ENCODE results near the gene RPE.

RPE gene

DNA sequence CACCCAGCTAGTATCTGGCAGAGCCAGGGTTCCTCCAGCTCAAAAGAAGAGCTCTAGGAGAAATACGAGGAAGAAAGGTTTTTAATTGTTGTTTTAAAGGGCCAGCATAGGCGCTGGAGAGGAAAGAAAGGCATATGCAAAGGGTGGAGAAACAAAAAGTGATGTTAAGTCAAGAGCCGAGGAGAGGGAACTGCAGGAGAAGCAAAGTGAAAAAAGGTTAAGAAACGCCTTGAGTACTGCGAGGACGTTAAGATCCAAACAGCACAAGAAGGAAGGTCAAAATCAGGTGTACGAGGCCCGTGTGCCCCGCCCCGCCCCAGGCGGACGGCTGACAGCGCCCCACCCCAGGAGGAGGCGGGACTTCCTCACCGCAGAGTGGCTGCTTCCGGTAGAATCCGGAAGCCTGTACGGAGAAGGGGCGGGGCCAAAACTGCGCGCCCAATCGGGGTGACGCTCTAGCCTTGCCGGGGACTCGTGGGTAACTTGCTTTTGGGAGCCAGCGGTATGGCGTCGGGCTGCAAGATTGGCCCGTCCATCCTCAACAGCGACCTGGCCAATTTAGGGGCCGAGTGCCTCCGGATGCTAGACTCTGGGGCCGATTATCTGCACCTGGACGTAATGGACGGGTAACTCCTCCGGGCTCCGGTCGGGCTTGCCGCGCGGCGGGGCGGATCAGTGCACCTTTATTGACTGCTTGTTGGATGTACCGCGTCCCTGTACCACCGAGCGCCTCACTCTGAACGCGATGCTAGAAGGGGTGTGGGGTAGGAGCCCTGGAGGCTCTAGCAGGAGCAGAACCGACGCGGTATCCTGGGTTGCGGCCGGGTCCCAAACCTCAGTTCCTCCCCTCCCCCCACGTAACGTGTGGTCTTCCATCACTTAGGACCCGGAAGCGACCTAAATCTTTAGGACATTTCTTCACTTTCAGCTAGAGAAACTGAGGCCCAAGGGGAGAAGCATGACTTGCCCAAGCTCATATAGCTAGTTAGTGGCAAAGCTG is at the start of gene RPE:
RPE (plus strand) TSS at position 481 of the 1,000 bp plus-strand sequence; CDS start at position 505, 24 bp downstream.
- FAIRE-seq (peak; percentile 98), DNase-seq (ENCODE audit: insufficient read length, low spot score) (peak; percentile 72)

DNA sequence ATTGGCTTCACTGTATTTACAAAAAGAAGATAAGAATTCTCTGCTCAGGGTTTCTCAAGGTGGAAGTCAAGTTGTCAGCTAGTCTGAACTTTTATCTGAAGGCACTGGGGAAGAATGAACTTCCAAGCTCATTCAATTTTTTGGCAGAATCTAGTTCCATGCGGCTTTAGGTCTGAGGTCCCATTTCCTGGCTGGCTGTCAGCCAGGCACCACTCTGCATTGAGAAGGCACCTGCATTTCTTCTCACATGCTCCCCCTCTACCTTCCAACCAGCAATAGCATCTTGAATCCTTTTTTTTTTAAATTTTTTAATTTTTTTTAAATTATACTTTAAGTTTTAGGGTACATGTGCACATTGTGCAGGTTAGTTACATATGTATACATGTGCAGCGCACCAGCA is 46.2 kb upstream of the RPE start:
- no peak for FAIRE-seq
- DNase-seq (ENCODE audit: insufficient read length, low spot score) = no peak

DNA sequence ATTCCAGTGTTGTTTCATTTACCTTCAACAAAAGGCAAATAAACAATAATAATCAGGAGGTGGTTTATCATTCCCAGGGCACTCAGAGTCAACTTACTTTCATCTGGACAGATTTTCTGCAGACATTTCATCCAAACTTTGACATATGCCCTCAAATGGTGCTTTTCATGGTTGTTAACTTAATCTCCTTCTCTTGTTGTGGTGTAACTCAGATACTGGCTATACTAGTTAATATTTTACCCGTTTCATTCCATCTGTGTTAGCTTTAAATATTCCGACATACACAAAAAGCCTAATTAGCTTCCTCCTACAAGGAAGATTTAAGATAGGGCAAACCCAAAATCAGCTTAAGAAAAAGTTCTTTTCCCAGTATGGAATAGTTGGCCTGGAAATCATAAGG is 44.4 kb upstream of the RPE start:
- FAIRE-seq = no peak

DNA sequence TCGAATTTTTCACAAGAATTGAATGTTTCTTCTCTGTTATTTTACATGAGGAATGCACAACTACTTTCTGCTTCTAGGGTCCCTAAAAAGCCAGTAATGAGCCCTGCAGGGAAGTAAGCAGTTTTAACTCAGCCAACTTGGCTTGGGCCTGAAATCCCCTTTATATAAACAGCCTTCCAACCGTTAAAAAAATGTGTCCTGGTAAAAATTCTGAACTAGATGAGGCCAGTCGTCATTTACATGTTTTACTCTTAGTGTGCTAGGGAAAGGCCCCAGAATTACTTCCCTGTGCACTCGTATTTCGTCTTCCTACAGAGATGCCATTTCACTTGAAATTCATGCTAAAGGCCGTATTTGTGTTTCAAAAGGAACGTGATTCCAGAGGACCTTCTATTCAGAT is 42.4 kb upstream of the RPE start:
- DNase-seq (ENCODE audit: insufficient read length, low spot score) (no peak), FAIRE-seq (no peak)

More for the DNA sequence above, 44.4 kb upstream of the RPE start:
- DNase-seq (ENCODE audit: insufficient read length, low spot score) = no peak

DNA sequence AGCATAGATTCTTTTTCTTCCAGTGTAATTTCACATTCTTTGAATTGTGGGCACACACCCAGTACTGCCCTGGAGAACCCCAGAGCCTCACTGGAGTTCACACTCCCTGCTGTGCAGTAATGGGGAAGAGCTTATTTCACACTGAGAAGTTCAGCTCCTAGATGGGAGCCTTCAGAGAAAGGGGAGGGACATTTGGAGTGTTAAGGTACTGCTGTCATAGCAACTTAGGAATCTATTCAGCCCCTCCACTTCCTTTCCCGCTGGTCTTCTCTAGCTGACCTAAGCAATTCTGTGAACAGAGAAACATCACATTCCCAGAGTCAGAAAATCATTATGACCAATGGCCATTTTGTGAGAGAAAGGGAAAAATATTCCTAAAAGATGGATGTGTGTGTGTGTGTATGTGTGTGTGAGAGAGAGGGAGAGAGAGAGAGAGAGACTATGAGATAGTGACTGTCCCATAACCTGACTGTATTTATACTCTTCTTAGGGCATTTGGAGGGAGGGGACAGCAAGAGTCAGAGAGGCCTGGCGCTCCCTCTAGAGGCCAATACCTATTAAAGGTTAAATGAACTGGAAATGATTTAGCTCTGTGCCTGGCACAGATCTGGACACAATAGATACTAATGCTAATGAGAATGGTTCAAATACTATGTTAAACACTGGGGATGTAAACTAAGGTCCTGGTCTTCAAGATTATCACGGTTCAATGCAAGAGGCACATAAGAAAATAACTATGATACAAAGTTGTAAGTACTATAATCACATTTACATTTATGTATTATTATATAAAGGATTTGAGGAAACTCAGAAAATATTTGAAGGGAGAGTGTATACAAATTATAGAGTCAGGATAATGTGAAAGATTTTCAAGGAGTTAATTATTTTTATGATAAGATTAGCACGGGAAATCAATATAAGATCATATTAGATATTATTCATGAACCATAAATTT is 41.5 kb upstream of the RPE start:
- peak; percentile 21 for DNase-seq (ENCODE audit: insufficient read length, low spot score)
- peak; percentile 75 for FAIRE-seq

DNA sequence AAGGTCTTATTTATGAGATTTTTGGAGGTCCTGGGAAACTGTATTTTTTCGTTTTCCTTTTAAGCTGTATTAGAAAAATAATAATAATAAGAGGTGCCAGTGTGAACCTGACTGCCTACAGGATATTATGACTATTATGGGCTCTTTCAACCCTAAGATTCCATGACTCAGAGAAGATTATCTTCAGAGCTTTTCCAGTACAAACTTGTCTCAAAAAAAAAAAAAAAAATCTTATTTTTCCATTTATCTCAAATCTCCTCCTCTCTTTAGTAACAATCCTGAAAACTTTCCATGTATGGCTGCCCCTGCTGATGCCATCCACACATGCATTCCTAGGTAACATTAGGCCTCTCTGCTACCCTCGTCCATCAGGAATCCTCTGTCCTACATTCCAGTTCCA is 36.7 kb upstream of the RPE start:
- no peak for DNase-seq (ENCODE audit: insufficient read length, low spot score)
- no peak for FAIRE-seq

DNA sequence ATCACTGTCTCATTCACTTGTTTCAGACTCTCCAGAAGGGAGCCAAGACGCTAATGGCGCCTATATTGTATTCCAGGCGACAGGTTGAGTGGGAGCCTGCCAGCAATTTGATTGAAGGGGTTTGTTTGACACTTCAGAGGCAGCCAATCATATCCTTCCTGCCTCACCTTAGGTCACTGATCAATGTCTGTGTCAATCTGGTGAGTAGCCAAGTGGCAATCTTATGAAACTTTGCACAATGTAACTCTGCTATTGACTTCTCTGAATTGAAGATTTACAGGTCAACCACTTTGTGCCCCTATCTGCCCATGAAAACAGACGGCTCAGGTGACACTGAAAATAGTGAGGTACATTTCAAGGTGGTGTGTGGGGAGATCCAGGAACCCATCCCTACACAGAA is 32.7 kb upstream of the RPE start:
- FAIRE-seq (no peak), DNase-seq (ENCODE audit: insufficient read length, low spot score) (no peak)

DNA sequence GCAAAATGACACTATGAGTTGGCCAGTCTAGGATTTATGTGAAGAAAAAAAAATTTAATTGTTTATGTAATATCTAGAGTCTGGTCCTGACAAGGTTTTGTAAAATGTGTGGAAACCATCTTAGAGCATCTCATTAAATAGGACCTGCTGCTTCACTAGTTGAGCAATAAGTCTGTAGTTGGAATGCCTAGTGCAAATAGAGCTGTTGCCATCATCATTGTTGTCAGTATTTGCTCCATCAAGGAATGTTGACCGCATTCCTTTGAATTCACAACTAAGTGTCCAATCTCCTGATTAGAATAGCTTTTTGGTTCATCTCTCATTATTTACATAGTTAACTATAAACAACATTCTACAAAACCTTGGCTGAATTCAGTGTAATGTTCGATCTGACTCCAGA is 32.2 kb upstream of the RPE start:
- no peak for DNase-seq (ENCODE audit: insufficient read length, low spot score)
- no peak for FAIRE-seq

DNA sequence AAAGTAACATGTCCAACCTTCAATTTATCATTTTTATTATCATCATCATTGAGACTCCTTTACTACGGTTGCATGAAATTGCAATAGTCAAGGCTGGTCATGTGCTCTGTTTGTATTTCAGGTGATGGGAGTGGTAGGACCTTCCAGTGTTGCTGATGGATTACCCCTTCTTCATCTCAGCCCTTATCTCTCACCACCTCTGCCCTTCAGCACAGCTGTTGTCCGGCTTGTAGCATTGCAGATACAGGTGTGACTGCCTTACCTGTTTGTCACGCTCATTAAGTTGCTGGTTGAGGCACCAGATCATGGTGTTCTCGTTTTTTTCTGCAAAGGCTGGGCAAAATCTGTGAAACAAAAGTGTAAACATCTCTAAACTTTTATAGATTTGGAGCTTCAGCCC is 31.7 kb upstream of the RPE start:
- FAIRE-seq (no peak), DNase-seq (ENCODE audit: insufficient read length, low spot score) (no peak)

DNA sequence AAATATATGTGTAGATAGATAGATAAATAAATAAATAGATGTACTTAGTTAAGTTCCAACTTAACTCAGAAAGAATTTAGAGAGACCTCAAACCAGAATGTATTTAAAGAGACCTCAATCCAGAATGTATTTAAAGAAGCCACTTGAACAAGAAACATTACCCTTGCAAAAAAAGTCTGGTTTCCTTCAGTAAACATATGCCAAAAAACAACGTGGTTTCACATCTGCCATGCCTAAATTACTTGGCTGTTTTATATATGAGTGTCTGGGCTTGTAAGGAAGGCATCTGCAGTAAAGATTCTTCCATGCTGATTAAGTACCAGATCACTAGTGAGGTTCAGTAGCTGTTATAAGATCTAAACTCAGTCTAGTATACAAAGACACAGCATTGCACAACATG is 29.1 kb upstream of the RPE start:
- no peak for FAIRE-seq
- DNase-seq (ENCODE audit: insufficient read length, low spot score) = no peak

DNA sequence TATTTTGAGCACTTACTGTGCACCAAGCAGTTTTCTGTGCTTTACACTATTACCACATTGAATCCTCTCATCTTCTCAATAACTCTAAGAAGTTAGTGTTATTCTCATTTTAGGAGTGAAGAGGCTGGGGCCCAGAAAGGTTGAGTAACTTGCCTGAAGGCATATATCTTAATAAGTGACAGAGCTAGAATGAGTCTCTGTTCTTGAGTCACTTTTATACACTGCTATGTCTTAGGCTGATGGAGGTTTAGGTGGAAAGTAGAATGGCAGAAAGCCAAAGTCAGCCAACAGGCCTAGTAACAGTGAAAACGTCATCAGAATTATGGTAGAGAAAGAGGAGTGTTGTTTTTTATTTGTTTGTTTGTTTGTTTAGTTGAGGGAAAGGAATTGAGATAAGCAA is 27.9 kb upstream of the RPE start:
- DNase-seq (ENCODE audit: insufficient read length, low spot score) (no peak), FAIRE-seq (no peak)

DNA sequence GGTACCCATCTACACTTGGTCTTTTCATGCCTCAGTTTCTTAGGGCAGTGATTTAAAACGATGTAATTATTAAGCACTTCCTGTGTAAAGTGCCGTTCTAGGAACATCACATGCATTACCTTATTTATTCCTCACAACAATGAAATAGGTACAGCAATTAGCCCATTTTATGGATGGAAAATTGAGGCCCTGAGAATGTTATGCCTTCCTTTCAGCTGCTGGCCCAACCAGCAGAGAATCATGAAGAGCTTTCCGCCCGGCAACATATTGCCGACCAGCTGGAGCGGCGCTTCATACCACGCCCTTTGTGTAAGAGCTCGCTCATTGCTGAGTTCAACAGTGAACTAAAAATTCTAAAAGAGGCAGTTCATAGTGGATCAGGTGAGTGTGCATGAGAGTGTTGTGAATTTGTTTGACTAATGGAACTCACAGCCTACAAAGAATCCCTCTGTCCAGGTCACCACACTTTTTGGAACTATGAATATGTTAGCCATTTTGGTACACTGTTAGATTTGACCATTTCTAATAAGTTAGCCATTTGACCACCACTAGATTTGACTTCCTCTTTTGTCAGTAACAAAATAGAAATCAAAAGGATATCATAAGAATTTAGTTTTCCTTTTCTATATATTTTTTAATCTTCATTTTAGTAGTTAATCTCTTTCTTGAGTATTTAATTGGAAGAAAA is 25.6 kb upstream of the RPE start:
- no peak for DNase-seq (ENCODE audit: insufficient read length, low spot score)
- peak; percentile 28 for FAIRE-seq

DNA sequence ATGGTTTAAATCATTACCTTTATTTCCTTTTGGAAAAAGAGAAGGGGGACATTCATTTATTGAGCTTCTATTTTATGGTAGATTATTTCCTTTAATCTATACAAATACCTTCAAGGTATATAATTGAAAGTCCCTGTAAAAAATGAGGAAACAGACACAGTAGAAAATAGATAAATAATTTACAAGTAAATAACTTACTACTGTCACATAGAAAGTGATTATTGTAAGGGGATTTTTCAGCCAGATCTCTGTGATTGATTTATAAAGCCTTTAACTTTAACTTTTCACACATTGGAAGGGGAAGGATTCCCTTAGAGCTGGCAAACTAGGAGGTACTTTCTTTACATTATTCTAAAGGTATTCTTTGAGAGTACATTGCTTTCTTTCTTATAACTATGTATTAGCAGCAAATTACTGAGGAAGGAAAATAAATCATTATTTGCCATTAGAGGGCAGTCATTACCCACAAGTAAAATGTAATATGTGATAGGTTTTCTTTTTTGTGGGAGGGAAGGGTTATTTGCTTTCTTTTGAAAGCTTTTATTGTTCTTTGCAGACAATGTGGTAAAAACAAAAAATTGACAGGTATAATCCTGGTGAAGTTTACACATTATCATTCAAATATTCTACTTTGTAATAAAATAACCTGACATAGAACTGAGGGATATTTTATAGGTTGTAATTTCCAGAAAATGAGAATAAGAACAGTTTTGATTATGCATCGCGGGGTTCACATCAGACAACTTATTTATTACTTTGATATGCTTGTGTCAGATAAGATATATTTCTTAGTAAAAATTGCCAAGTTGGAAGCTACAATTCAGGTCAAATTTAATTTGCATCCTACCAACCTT is 24.8 kb upstream of the RPE start:
- no peak for DNase-seq (ENCODE audit: insufficient read length, low spot score)
- peak; percentile 96 for FAIRE-seq

DNA sequence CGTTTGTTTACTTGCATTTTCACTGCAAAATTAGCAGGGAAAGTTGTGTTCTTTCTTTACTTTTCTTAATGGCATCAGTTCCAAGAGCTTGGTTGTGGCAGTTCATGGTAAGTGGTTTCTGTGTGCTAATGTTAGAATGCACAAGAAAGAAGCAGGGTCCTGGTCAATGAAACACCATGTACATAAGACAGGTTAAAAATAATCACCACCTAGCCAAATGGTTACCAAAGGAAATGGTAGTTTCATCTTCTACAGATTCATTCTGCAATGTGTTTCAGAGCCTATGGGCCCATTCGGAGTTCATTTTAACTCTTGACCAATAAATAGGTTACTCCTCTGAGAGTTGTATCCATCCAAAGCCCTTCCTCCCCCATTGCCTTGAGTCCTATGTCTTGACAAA is 18.1 kb upstream of the RPE start:
- FAIRE-seq = no peak
- no peak for DNase-seq (ENCODE audit: insufficient read length, low spot score)

DNA sequence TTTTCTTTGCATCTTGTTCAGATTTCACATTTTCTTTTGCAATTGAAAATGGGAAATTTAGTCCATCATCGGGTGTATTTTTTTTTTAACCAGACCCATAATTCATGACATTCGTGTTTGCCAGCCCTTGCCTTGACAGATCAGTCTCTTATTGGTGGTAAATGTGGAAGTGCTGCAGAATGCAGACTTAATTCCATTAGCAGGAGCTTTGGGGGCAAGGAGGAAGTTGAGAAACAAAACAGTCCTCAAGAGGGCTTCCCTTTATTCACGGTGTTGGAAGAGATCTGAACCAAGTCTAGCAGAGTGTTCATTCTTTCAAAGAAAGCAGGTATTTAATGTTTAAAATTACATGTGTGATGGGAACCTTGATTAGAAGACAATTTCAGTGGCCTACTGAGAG is 16.6 kb upstream of the RPE start:
- no peak for DNase-seq (ENCODE audit: insufficient read length, low spot score)
- no peak for FAIRE-seq

DNA sequence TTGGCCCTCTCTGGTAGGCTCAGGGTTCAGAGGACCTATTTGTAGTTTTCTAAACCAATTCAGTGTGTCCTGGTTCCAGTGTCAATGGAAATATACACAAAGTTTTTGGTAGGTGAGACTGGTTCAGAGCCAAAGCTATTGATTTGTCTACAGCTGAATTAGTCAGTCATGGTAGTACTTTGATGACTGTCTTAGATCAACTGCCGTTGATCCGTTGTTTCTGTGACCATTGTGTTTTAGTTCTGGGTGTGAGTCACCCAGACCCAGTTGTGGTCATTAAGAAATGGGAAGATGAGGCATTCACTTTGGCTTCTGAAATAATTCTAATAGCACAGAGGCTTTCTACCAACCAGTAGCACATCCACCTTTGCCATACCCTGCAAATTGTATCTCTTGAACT is 16.0 kb upstream of the RPE start:
- no peak for DNase-seq (ENCODE audit: insufficient read length, low spot score)

DNA sequence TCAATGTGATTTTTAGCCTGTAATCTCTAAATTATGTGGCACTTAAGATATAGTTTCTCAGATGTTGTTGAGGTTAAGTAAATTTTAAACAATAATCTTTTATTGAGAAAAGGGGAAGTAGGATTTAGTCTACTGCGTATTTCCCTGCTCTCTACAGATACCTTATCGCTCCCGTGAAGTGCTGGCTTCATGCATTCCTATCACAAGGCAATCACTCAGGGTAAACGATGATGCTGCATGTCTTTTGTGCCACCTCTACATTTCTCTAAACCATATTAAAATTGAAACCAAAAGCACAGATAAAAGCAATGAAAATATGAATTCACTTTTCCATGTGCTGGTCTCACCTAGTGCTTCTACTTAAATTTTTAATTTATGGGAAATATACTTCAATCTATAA is 14.4 kb upstream of the RPE start:
- DNase-seq (ENCODE audit: insufficient read length, low spot score) = no peak
- no peak for FAIRE-seq

More for the DNA sequence above, 16.0 kb upstream of the RPE start:
- no peak for FAIRE-seq

DNA sequence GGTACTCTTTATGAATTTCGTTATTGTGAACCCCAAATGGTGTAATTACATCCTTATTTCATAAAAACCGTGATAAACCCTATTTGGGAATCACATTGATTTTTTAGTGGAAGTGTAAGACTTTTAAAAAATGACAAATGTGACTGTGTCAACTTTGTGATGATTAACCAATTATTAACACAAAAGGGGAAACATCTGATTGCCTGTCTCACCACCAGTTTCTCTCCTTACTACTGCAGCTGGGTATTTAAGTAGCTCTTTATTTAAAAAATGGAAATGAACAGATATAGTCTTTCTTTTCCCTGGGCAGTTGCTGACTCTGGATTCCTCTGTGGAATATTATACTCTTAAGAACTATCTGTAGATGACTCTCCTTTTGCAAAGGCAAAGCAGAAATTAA is 11.6 kb upstream of the RPE start:
- peak; percentile 51 for FAIRE-seq
- no peak for DNase-seq (ENCODE audit: insufficient read length, low spot score)

DNA sequence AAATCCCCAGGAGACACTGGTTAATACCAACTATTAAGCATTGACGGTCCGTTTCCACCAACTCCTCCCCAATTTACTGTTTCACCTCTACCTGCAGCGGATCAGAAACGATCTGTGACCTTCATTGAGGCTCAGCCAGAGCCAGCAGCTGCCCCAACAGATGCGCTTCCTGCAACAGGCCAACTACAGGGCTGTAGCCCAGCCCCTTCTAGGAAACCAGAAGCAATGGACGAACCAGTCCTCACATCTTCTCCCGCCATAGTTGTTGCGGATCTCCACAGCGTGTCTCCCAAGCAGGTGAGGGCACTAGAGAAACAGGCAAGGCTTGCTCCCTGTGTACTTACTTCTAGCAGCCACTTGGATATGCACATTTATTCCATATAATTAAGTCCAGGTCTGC is 8.5 kb upstream of the RPE start:
- FAIRE-seq = no peak
- no peak for DNase-seq (ENCODE audit: insufficient read length, low spot score)

DNA sequence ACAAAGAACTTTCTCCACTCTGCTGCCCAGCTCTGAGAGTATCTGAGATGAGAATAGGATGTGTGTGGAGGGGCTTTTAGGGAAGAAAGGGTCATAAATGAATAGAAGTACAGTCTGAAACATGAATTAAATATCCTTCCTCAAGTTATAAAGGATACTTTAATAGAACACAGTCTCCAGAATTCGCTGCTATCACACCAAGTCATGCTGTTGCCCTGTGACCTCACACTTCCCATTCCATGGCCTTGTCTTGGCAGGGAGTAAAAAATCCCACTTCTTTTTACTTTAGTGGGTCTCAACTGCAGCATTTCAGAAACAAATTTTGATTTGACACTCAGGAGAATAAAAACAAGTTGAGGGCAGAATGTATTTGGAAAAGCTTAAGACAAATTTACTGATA is 3.8 kb upstream of the RPE start:
- FAIRE-seq (no peak), DNase-seq (ENCODE audit: insufficient read length, low spot score) (no peak)
